Measurements from ENCODE around the gene PXN.
A peak's percentile ranks its signal among the peaks of the same experiment; 100 is the strongest.
"Not testable (repeated sequence)": the region's sequence is repeated elsewhere in the genome, so short reads cannot be mapped to it uniquely, and the experiment has no call there.

Gene PXN

DNA sequence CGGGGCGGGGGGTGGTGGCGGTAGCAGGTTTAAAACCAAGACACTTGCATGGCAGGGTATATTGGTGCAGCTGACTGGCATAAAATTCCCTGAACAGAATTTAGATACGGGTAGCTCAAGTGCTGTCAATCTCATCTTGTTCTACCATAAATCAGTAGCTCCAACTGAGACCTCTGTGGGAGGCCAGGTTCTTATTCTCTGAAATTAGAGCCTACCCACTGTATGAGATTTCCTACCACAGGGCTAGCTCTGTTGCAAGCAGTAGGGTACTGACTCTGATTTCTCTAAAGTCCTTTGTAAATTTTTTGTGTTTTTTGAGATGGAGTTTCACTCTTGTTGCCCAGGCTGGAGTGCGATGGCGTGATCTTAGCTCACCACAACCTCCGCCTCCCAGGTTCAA is 61.4 kb downstream of the PXN start:
- DNase-seq: no peak

DNA sequence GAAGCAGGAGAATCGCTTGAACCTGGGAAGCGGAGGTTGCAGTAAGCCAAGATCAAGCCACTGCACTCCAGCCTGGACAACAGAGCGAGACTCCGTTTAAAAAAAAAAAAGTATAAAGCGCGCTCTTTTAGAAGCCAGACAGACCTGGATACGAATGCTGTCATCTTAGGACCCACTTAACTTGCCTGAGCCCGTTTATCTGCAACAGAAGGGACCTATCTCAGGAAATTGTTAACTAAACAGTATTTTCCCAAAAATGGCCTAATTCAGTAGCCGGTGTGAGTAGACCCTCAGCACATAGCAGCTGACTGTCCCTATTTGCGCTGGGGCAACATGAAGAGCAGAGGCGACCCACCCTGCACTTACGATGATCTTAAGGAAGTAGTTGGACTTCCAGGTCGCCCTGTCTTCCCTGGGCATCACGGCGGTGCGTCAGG is 65.1 kb downstream of the PXN start:
- no peak for DNase-seq

DNA sequence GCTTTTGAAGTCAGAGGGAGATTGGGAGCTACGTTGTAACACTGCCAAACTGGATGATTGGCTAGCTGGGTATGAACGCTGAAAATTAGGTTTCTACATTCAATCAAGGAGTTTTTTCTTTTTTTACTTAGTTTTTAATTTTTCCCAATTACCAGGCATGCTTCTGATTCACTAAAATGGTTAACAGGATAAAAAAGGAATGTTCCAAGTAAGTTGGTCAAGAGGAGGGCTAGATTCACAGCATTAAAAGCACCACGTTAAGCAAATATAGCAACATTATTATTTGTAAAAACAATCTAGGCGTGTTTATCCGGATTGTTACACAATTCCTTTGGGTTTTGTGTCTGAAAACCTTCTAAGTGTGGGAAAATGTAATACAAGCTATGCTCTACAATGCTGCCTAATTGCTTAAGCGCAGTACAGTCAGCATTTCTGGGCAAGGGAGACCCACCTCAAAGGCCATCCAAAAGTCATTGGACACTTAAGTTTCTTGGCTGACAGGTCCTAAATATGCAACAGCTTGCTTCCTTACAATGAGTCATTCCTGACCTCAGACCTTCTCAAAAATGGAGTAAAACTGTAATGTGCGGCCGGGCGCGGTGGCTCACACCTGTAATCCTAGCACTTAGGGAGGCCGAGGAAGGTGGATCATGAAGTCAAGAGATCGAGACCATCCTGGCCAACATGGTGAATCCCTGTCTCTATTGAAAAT is 65.8 kb downstream of the PXN start:
- DNase-seq: peak; percentile 19

DNA sequence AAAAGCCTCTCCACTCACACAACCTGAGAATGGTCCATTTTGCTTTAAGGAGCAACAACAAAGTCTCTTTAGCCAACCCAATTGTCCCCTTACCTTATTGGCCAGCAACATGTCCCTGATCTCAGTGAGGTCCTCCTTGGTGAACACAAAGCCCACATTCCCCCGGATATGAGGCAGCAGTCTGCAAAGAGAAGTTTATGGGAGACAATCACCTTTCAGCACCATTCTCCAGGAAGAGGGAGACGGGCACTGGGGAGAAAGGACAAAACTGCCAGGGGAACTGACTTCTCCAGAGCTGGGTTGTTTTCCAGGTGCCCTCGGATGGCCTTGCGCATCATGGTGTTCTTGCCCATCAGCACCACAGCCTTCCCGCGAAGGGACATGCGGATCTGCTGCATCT is 66.5 kb downstream of the PXN start:
- DNase-seq: no peak

DNA sequence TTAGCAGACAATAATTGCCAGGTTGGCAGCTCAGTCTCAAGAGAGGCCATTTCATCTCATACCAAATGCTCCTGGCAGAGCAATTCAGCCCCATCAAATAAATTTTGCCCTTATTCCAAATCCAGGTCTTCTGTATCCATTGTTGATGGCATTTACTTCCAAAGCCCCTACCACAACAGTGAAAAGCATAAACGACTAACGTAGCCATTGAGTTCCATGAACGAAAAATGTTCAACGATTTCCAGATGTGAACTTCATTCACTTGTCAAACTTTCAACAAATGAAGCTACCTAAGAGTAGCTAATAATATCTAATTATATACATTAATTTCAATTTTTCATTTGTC is 68.0 kb downstream of the PXN start:
- DNase-seq: no peak

DNA sequence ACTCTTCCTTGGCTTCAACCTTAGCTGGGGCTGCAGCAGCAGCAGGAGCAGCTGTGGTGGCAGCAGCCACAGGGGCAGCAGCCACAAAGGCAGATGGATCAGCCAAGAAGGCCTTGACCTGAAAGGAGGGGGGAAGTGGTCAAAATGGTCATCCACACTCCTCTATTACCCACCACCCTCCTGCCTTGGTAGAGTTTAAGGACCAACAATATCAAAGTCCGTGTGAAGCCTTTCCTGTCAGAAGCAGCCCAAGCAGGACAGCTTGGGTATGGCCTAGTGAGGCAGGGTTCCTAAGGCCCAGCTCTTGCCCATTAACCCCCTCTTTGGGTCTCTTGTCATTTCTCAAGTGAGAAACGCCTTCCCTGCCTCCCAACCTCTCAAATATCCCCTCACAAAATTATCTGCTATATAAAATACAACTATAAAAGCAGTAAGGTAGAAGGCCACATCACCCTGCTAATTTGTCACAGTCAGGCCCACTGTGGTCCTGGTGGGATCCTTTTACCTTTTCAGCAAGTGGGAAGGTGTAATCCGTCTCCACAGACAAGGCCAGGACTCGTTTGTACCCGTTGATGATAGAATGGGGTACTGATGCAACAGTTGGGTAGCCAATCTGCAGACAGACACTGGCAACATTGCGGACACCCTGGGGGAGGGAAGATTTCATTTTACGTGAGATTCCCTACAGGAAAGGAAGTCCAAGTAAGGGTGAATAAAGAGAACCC is 68.6 kb downstream of the PXN start:
- DNase-seq: peak; percentile 16

DNA sequence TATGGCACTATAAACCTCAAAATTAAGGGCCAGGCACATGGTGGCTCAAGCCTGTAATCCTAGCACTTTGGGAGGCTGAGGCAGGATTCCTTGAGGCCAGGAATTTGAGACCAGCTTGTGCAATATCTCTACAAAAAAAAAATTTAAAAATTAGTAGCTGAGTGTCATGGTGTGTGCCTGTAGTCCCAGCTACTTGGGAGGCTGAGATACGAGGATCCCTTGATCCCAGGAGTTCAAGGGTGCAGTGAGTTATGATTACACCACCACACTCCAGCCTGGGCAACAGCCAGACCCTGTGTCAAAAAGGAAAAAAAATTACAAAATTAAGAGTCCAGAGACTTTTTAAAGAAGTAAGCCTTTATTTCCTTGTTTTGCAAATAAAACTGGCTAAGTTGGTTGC is 69.2 kb downstream of the PXN start:
- DNase-seq: peak; percentile 53

DNA sequence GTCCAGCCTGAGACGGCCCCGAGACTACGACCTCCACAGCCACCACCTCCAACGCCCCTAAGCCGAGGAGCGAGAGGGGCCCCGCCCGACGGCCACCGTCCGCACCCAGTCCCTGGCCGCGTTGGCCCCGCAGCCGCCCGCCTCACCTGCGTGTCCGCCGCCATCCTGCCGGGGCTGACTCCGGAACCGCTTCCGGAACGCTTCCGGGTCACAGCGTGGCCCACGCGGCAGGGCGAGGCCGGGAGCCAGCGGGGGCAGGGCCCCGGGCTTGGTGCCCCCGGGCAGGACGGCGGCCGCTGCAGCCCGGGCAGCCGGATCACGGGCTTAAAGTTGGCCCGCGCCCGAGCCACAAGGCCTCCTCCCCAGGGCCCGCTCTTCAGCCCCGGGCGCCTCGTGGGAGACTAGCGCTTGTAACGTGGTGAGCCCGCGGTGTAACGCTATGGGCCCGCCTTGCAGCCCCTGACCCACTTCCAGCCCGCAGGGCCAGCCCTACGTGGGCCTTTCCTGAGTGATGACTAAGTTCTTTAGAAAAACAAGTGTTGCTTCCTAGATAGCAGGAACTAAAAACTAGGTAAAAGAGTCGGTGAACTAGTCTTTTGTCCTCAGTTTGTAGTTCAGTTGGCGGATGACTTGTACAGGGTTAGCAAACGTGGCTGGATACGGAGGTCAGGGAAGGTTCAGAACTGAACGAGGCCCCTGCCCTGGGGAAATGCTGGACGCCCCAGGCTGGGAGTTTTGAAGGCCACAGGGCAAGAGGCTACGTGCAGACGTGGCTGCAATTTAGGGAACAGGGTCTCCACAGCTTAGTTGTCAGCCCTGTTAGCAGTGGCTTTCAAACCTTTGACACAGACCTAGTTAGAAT is 70.8 kb downstream of the PXN start, which contains the start of gene GCN1:
TSS of gene GCN1 (minus strand) at position 182 of the 862 bp plus-strand sequence. CDS start at position 164, 18 bp downstream.
- DNase-seq: peak; percentile 86

DNA sequence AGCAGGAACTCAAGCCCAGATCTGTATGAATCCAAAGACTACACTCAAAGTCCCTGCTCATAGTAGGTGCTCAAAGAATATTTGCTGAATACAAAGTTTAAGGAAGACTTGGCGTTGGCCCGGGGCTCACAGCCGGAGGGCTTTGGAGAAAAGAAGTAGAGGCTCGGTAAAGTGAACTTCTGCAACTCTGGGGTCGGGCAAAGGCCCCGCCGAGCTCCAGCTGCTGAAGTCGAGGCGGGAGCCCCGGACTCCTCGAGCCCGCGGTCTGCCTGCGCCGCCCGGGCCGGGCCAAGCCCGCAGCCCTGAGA is 71.3 kb downstream of the PXN start:
- peak; percentile 62 for DNase-seq

DNA sequence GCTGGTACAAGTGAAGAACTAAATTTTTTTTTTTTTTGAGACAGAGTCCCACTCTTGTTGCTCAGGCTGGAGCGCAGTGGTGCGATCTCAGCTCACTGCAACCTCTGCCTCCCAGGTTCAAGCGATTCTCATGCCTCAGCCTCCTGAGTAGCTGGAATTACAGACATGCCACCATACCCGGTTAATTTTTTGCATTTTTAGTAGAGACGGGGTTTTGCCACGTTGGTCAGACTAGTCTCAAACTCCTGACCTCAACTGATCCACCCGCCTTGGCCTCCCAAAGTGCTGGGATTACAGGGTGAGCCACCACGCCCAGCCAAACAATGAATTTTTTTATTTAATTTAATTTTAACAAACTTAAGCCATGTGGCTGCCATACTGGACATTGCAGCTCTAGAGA is 72.2 kb downstream of the PXN start:
- not testable (repeated sequence) for DNase-seq

DNA sequence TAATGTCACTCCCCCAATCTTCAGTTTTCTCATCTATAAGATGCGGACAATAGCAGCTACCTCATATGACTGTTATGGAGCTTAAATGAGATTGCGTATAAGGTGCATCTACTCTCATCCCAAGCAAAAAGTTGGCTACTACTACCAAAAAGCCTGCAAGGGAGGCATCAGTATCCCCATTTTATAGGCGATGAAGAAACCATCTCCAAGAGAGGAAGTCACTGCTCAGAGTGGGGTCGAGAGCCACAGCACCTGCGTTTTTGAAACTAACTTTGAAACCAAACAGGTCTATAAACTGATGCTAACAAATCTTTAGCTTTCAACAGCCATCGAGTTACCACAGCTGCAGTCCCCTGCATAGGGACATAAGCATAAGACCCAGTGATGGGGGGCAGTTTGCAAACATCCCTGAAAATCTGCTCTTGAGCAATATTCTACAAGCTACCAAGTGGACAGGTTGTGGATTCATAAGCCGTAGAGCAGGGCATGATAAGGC is 74.5 kb downstream of the PXN start:
- DNase-seq: no peak

DNA sequence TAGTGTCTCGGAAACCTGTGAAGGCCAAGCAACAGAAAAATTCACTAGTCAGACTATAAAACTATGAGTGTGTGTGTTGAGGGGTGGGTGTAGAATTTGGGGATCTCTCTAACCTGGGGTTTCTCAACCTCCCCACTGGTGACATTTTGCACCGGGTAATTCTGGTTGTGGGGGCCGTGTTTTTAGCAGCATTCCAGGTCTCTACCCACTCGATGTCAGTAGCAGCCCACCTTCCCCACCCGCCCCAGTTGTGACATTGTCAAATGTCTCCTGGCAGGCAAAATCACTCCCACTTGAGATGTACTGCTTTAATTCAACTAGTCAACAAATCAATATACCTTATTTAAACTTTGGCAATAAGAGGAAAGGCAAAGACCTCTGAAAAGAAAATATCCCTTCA is 75.1 kb downstream of the PXN start:
- DNase-seq: no peak

DNA sequence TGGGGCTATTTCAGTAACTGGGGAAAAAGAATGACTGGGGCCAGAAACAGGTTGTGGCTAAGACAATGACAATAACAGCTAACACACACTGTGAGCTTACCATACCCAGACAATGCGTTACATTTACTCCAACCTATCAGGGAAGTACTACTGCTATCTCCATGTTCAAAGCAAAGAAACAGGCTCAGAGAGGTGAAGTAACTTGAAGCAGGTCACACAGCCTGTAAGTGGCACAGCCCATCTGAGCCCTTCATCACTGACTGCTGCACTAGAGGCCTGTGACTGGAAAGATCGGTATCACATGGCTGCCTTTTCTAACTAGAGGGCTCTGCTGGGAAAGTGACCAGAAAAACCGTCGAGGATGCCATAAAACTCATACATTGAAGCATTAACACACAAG is 78.9 kb downstream of the PXN start:
- no peak for DNase-seq

DNA sequence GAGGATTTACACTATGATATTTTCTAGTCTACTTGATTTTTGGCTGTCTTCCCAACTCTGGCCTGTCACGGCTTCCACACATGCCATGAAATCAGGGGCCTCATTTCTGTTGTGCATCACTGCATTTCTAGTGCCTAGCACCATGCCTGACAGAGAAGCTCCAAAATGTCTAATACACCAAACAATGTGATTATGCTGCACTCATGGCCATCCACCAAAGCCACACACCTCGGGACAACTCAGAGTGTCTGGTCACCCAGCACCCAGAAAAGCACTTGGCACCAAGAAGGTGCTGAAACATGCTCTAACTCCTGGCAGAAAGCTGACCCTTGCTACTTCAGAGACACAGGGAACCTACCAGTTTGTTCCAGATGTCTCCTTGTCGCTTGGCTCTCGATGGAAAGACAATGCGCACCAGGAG is 82.3 kb downstream of the PXN start:
- no peak for DNase-seq

DNA sequence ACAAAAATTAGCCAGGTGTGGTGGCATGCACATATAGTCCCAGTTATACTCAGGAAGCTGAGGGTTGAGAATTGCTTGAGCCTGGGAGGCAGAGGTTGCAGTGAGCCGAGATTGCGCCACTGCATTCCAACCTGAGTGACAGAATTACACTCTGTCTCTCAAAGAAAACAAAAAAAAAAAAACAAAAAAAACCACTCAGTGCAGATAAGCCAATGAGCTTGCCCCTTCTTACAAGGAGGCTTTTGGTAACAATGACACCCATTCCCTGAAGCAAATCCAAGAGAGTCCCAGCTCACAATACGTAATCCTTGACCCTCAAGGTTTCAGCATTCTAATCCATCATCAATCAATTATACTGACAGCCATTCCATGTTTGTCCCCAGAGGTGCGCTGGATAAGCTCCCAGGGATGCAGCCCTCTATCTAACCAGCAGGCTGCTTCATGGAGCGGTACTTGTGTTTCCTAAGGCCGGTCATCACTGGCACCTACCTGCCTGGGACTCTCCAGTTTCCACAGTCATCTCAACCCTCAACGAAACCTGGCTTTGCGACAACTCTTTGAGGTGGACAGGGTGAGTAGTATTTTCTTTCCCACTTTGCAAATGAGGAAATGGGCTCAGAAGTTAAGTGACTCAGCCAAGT is 83.4 kb downstream of the PXN start:
- DNase-seq: no peak

DNA sequence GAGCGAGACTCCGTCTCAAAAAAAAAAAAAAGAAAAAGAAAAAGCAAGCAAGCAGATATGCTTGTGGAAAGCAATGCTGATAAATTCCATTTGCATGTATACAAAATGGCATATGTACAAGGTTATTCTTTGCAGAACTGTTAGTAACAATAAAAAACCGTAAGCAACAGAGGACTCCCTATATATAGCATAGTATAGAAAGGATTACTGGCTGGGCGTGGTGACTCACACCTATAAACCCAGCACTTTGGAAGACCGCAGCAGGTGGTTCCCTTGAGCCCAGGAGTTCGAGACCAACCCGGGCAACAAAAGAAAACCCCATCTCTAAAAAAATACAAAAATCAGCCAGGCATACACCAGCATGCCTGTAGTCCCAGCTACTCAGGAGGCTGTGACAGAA is 84.6 kb downstream of the PXN start:
- DNase-seq: no peak

DNA sequence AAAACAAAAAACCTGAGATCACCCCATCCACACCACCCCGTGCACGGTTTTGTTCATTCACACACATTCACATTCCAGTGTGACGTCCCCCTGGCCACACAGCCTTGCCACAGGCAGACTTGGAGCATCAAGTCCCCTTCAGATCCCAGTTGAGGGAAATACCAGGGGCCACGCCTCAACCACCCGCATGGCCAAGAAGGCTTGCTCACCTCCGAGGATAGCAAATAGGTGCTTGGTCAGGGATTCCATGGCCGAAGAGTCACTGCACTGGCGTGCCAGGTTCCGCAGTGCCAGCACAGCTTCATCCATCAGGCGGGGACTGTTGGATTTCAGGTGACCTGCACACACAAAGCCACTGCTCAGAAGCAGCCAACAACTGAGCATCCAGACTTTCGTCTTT is 90.0 kb downstream of the PXN start:
- DNase-seq: no peak

DNA sequence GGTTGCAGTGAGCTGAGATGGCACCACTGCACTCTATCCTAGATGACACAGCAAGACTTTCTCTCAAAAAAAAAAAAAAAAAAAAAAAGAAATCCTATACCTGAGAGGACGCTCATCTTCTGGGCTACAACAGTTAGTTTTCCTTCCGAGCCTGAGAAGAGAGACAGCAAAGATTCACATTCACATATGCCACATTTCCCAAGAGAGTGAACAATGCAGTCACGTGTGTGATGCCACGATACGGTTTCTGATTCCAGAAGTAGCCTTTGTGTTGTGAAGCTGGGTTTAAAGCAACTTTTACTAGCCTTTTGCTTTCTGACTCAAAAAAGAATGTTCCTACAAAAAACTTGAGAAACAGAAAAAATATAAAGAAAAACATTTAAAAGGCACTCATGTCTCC is 90.5 kb downstream of the PXN start:
- no peak for DNase-seq

DNA sequence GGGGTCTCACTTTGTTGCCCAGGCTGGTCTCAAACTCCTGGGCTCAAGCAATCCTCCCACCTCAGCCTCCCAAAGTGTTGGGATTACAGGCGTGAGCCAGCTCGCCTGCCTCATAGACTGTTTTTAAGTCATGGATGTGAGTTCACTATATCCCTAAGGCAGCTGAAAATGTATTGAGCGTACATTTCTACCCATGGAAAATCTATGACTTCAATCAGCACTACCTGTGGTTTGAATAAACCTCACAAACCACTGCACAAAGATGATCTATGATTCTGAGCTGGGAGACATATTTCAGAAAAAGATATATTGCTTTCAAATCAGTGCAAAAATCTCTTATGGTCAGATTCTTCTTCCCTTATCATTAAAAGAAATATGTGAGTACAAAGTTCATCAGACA is 93.5 kb downstream of the PXN start:
- no peak for DNase-seq

DNA sequence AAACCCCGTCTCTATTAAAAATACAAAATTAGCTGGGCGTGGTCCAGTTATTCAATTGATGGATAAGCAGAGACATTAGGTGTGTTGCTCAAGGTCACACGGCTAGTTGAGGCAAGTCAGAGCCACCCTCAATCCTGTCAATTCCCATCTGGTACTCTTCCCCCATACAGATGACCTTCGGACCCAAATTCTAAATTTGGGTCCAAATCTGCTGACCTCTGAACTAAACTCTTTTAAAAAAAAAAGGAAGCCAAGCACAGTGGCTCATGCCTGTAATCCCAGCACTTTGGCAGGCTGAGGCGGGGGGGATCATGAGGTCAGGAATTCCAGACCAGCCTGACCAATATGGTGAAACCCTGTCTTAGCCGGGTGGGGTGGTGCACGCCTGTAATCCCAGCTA is 94.9 kb downstream of the PXN start:
- no peak for DNase-seq

DNA sequence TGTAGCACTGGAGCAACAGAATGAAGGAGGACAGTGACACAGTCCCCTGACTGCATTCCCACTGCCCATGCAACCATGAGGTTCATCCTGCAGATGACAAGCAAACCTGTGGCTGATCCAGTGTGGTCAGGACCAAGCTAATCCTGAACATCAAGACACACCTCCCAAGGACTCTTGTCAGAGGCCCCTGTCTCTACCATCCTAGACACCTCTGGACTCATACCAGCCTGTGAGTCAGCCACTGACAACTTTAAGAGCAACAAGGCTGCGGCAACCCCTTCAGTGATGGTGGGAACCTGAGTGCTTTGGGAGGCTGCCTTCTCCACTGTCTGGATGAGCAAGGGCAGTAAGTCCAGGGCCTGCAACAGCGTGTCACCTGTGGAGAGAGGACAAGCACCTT is 95.6 kb downstream of the PXN start:
- no peak for DNase-seq

DNA sequence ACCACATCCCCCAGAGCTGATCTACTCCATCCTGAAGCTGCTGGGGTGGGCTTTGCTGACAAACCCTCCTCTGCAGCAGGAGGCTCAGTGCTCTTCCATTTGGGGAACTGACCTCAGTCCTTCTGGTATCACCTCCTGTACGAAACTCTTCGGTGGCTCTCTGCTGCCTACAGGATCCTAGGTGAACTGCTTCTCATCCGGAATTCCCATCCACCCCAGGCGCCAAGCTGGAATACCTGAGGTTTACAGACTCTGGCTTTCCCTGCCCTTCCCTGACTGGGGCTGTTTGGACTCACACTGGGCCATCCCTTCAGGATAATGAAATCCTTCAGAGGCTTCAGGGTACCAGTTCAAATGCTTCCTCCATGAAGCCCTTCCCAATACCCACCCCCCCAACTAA is 97.2 kb downstream of the PXN start:
- no peak for DNase-seq

DNA sequence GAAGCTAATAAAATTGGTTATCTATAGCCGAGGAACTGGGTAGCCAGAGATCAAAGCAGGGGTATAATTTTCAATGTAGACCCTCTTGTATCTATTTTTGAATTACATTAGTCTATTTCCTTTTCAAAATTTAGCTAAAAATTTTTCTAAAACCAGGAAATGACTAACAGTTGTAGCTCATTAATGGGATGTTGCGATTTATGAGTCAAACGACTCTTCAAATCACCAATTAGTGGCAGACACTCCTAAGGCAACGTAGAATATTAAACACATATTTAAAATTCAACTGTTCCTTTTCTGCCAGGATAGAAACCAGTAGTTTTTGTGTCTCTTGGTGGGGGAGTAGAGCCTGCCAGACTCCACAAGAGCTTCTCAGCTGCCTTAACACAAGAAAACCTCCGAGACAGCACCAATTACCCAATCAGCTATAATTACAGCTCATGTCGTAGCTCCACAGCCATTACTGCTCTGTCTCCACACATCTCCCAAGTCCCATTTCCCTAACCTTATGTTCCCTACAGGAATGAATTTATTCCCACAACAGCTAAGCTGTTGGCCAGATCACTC is 97.9 kb downstream of the PXN start:
- no peak for DNase-seq
